Astrocyte (in vitro differentiated cells and primary cell): ENCODE measurements around the gene APOL1. TPM values are rescaled to one million over a fixed set of nuclear protein-coding genes. Genes with fewer than 3 reads are reported as not detected.
"Not testable (repeated sequence)": the region's sequence is repeated elsewhere in the genome, so short reads cannot be mapped to it uniquely, and the experiment has no call there.

ENCODE experiments used
- DNase-seq: peaks from one replicate; pipeline ENCODE4 v3.0.0-alpha.2; 2010; ENCODE audit warnings: low read depth
- FAIRE-seq: peaks from 2 replicates; lab custom pipeline; 2011; peaks lifted over from hg19 to GRCh38; lab: Jason Lieb, UNC
- H2AFZ ChIP-seq: 2 replicates; pipeline ENCODE4 v1.6.0; 2012; ENCODE audit warnings: low read depth, low read length, inconsistent platforms
- H3K27ac ChIP-seq: 2 replicates; pipeline ENCODE4 v1.5.1; 2011; ENCODE audit warnings: low read depth, low read length, inconsistent platforms
- H3K27me3 ChIP-seq: 2 replicates; pipeline ENCODE4 v1.6.0; 2011; ENCODE audit warnings: low read length, inconsistent platforms; ENCODE audit not compliant: insufficient read depth
- H3K36me3 ChIP-seq: 2 replicates; pipeline ENCODE4 v1.5.1; 2011; ENCODE audit warnings: low read length, inconsistent platforms; ENCODE audit not compliant: insufficient read depth
- H3K4me1 ChIP-seq: 2 replicates; pipeline ENCODE4 v1.5.1; 2011; ENCODE audit warnings: low read length, inconsistent platforms; ENCODE audit not compliant: insufficient read depth
- H3K4me2 ChIP-seq: 2 replicates; pipeline ENCODE4 v1.6.0; 2012; ENCODE audit warnings: low read length, inconsistent platforms
- H3K4me3 ChIP-seq: 2 replicates; pipeline ENCODE4 v1.5.1; 2011; ENCODE audit warnings: low read depth, mild to moderate bottlenecking, low read length, inconsistent platforms; ENCODE audit not compliant: insufficient read depth
- H3K79me2 ChIP-seq: 2 replicates; pipeline ENCODE4 v1.6.0; 2012; ENCODE audit warnings: mild to moderate bottlenecking, low read length, inconsistent platforms; ENCODE audit not compliant: insufficient read depth
- H3K9ac ChIP-seq: 2 replicates; pipeline ENCODE4 v1.6.0; 2012; ENCODE audit warnings: mild to moderate bottlenecking, low read length, inconsistent platforms
- H3K9me3 ChIP-seq: 2 replicates; pipeline ENCODE4 v1.5.1; 2012; ENCODE audit warnings: low read depth, mild to moderate bottlenecking, low read length, inconsistent platforms; ENCODE audit not compliant: insufficient read depth
- H4K20me1 ChIP-seq: 2 replicates; pipeline ENCODE4 v1.6.0; 2012; ENCODE audit warnings: low read length, inconsistent platforms; ENCODE audit not compliant: insufficient read depth
- H3K27ac Mint-ChIP-seq: one replicate; pipeline ENCODE4 v1.8.0; 2021; ENCODE audit warnings: mild to moderate bottlenecking, mixed read lengths; ENCODE audit not compliant: unreplicated experiment
- H3K27me3 Mint-ChIP-seq: one replicate; pipeline ENCODE4 v1.8.0; 2021; ENCODE audit warnings: low read depth, mixed read lengths; ENCODE audit not compliant: unreplicated experiment
- H3K36me3 Mint-ChIP-seq: one replicate; pipeline ENCODE4 v1.8.0; 2021; ENCODE audit warnings: low read depth, mixed read lengths; ENCODE audit not compliant: unreplicated experiment
- H3K4me1 Mint-ChIP-seq: one replicate; pipeline ENCODE4 v1.8.0; 2021; ENCODE audit warnings: low read depth, mixed read lengths; ENCODE audit not compliant: unreplicated experiment
- H3K4me3 Mint-ChIP-seq: one replicate; pipeline ENCODE4 v1.8.0; 2021; ENCODE audit warnings: mild to moderate bottlenecking, moderate library complexity, mixed read lengths; ENCODE audit not compliant: unreplicated experiment
- H3K9me3 Mint-ChIP-seq: one replicate; pipeline ENCODE4 v1.8.0; 2021; ENCODE audit warnings: mild to moderate bottlenecking, mixed read lengths; ENCODE audit not compliant: unreplicated experiment
- CTCF ChIP-seq: IDR thresholded peaks from 2 replicates; pipeline ENCODE4 v1.5.1; 2011; ENCODE audit warnings: low read depth, mild to moderate bottlenecking, inconsistent platforms, low read length, moderate library complexity; ENCODE audit not compliant: insufficient read depth
- EZH2 ChIP-seq: IDR thresholded peaks from 2 replicates; pipeline ENCODE4 v1.6.1; 2012; ENCODE audit warnings: mild to moderate bottlenecking, low read length, inconsistent platforms; ENCODE audit not compliant: insufficient read depth
- total RNA-seq: library from RNA; stranded (reverse); gene quantifications from 2 replicates; pipeline ENCODE4 v1.2.1, GENCODE V29; 2021

APOL1 gene
- total RNA-seq, 1 donor from 2014 or later = 3.9 TPM

GRCh38 chr22:36228944-36229343 is 24.0 kb upstream of the APOL1 start:
- DNase-seq = no peak
- no peaks in the 10 kb centered on the region for H3K27me3 ChIP-seq
- no peaks in the 10 kb centered on the region for H3K9me3 ChIP-seq
- H3K36me3 Mint-ChIP-seq = peaks cover 58% of the 10 kb centered on the region
- no peak overlapping the region for H3K4me3 ChIP-seq
- H3K36me3 ChIP-seq = peaks cover 4% of the 10 kb centered on the region
- no peak overlapping the region for H3K27ac Mint-ChIP-seq
- no peaks in the 10 kb centered on the region for H3K9me3 Mint-ChIP-seq
- H3K4me2 ChIP-seq = no peak overlapping the region
- peaks cover 1% of the 10 kb centered on the region for H4K20me1 ChIP-seq
- no peaks in the 10 kb centered on the region for H3K4me1 ChIP-seq
- FAIRE-seq = no peak
- no peak overlapping the region for H2AFZ ChIP-seq
- no peaks in the 10 kb centered on the region for H3K79me2 ChIP-seq
- H3K4me1 Mint-ChIP-seq = peaks cover 7% of the 10 kb centered on the region
- no peaks in the 10 kb centered on the region for H3K27me3 Mint-ChIP-seq
- no peak overlapping the region for H3K4me3 Mint-ChIP-seq
- H3K27ac ChIP-seq = no peak overlapping the region
- no peak overlapping the region for H3K9ac ChIP-seq
- TF ChIP-seq CTCF (no peak), EZH2 (no peak)

DNA sequence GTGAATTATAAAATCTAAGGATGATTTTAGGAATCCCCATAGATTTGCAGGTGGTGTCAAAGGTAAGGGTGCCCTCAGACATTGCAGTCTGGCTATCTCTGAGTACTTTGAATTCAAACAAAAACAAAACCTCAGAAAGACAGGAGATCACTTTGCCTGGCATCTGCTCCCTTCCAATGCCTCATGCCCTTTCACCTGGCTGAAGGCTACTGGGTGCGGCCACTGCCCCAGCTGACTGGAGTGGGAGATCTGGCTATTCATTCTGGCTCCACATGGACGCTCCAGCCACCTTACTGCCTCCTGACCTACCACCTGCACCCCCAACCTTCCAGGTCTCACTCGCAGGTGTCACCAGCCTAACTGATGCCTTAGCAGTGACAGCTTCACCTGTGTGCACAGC is 23.3 kb upstream of the APOL1 start:
- not testable (repeated sequence) for H3K27me3 Mint-ChIP-seq, DNase-seq, H3K27me3 ChIP-seq, FAIRE-seq, H3K9me3 ChIP-seq, H3K4me1 ChIP-seq, H3K79me2 ChIP-seq, H3K4me3 Mint-ChIP-seq, H4K20me1 ChIP-seq, H3K36me3 ChIP-seq, H3K9ac ChIP-seq, H3K27ac ChIP-seq, H3K4me2 ChIP-seq, H3K9me3 Mint-ChIP-seq, H3K4me3 ChIP-seq, H3K27ac Mint-ChIP-seq, H2AFZ ChIP-seq
- H3K36me3 Mint-ChIP-seq = peaks cover 62% of the 10 kb centered on the region
- H3K4me1 Mint-ChIP-seq = peaks cover 11% of the 10 kb centered on the region

GRCh38 chr22:36231051-36231450 is 21.9 kb upstream of the APOL1 start:
- not testable (repeated sequence) for H3K79me2 ChIP-seq, H3K4me2 ChIP-seq, H3K9me3 Mint-ChIP-seq, H3K9me3 ChIP-seq, H3K27ac ChIP-seq, H3K4me3 Mint-ChIP-seq, H2AFZ ChIP-seq, DNase-seq, FAIRE-seq, H3K27me3 Mint-ChIP-seq, H3K36me3 ChIP-seq, H3K9ac ChIP-seq, H3K27ac Mint-ChIP-seq, H3K4me1 ChIP-seq, H3K4me3 ChIP-seq, H3K27me3 ChIP-seq
- H3K36me3 Mint-ChIP-seq = peaks cover 68% of the 10 kb centered on the region
- peaks cover 17% of the 10 kb centered on the region for H3K4me1 Mint-ChIP-seq
- H4K20me1 ChIP-seq = peaks cover 21% of the 10 kb centered on the region
